Left forelimb (tissue), 1 donor: ENCODE measurements around the gene TPO.
"Not testable (repeated sequence)": the region's sequence is repeated elsewhere in the genome, so short reads cannot be mapped to it uniquely, and the experiment has no call there.

Experiments
- DNase-seq: peaks from one replicate; pipeline ENCODE4 v3.0.0-alpha.2; 2018; ENCODE audit warnings: low spot score

The TPO gene

DNA sequence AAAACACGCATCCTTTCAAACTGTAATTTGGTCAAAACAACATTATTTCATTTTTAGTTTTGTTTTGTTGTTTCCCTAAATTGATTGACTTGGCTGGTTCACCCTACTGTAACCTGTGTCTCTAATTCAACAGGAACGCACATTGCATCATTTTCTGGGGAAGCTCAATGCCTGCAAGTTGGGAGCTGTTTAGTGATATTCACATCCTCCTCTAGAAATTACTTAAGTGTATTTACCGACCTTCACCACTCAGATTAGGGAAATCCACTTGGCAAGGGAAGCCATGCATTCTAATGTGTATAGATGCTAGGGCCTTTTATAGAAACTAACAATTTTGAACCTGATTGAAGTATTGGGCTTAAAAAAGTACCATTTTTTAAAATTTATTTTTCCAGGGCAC lies 7.3 kb upstream of the TPO start:
- no peak for DNase-seq

DNA sequence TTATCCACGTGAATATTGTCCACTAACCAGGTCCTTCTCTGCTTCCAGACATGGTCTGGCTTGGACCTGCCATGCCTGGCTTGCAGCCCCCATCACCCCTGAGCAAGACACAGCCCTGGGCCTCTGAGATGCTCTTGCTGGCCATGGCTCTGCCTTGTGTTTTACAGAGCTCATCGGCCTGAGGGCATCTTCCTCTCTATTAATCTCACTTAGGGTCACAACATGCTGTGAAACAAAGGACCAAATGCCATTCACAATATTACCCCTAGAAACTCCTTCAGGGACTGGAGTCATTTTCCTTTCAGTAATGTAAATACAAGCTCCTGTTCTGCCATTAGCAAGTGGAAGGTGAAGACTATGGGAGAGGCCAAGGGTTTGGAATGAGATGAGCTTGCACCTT lies 6.8 kb upstream of the TPO start:
- DNase-seq = no peak

DNA sequence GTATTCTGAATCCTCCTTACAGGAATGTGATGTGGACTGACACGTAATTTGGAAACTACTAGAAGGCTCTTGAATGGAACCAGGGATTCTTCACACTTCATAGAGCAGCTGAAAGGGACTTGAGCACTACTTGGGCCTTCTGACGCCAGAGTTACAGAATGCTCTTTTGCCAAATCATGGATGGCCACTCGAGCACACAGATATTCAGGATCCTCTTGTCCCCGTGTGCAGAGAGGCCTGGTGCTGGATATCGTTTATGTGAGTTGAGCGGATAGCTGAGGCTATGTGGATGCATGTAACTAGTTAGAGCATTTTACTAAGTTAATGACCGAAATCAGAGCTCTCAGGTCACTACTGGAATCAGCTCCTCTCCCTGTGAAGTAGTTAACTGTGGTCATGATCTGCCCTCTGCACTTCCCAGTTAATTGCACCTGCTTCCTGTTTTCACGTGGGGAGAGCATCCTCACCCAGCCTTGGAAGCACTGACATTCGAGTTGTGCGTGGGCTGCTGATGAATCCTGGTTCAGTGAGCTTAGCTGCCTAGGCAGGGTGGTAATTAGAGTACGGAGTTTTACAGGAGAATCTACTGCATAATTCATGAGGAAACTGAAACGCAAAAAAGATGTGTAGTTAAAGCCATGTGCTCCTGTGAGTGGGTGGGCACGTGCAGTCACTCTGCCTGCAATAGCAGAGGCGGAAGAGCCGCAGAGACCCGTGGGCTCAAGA lies 5.2 kb upstream of the TPO start:
- no peak for DNase-seq

DNA sequence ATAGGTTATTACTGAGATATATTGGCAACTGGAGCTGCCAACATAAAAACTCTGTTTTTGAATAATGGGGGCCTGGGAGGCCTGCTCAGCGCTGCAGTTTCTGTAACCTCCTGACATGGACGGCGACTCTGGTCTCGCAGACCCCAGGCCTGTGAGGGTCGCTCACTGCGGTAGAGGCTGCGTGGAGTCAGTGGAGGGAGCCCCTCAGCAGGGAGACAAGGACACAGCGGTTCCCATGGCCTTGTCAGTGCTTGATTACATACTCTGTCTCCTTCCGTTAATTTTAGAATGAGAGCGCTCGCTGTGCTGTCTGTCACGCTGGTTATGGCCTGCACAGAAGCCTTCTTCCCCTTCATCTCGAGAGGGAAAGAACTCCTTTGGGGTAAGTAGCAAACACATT lies 858 bp downstream of the TPO start:
- DNase-seq = no peak

DNA sequence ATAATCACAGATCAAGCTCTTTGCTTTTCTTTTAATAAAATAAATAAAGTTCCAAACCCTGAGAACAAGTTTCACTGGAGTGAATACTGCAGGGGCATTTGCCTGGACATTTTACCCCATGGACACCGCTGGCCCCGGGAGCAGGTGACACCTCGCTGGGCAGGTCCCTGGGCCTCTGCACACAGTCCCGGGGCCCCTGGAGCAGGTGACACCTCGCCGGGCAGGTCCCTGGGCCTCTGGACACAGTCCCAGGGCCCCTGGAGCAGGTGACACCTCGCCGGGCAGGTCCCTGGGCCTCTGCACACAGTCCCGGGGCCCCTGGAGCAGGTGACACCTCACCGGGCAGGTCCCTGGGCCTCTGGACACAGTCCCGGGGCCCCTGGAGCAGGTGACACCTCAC lies 1.6 kb downstream of the TPO start:
- DNase-seq = not testable (repeated sequence)

DNA sequence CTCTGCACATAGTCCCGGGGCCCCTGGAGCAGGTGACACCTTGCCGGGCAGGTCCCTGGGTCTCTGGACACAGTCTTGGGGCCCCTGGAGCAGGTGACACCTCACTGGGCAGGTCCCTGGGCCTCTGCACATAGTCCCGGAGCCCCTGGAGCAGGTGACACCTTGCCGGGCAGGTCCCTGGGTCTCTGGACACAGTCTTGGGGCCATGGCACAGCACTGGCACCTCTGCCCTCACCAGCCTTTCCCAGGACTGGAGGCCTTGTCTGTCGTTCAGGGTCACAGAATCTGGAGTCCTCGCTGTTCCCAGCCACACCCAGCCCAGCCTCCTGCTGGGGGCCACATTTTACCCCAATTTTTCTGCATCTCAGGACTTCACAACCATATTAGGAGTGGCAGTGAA lies 2.2 kb downstream of the TPO start:
- DNase-seq = no peak

DNA sequence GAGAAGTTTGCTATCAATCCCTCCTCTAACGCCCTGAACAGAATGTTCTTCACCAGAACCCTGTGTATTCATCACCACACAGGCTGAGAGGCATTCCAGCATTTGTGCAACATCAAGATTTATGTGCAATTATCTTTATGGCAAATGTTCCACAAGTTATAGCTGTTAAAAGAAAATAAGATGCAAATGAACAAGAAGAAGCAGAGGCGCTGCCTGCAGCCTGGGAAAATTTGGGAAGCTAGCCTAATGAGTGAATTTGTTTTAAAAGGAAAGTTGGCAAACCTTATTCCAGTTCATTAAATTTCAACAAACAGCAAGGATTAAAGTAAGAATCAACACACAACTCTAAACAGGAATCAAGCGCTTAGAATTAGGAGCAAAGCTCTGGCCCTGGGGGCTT lies 5.3 kb downstream of the TPO start:
- no peak for DNase-seq

DNA sequence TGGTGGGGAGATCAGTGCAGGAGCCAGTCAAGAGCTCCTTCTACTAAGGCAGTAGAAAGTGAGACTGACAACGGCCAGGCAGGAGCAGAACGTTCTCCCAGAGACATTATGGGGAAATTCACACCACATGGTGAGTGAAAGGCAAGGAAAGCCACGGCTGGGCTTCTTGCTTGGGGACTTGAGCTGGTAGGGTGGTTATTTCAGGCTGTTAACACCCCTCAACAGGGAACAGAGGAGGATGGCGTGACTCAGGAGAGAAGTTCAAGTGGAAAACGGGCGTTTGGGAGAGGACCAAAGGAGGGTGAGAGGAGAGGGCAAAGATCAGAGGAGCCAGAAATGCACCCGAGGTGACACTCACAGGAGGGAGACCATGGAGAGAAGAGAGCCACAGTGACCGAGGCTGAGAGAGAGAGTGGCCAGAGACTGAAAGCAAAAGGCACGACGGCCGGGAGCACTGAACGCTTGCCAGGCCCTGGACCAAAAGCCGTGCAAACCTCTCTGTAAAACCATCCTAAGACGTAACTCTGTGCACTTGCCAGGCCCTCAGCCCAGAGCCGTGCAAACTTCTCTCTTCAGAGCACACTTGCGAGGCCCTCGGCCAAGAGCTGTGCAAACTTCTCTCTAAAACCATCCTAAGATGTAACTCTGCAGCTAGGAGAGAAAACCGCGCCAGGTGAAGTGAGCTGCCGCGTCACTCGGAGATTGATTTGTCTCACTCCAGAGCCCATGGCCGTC lies 7.7 kb downstream of the TPO start:
- DNase-seq = no peak

DNA sequence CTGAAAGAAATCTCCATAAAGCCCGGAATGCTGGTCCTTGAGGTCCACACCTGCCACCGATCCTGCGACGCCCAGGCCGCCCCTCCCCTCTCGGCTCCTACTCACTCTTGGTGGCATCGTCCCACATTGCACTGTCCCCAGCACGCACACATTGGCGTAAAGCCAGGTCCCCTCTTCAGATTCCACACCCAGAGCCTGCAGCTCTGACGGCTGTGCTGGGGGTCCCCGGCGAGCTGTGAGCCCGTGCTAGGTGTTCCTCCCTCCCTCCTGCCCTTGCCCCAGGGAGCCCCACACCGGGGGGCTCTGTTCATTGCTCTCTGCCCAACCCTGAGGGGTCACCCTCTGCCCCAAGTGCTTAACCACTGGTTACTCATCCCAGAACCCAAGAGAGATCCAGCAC lies 8.5 kb downstream of the TPO start:
- no peak for DNase-seq

DNA sequence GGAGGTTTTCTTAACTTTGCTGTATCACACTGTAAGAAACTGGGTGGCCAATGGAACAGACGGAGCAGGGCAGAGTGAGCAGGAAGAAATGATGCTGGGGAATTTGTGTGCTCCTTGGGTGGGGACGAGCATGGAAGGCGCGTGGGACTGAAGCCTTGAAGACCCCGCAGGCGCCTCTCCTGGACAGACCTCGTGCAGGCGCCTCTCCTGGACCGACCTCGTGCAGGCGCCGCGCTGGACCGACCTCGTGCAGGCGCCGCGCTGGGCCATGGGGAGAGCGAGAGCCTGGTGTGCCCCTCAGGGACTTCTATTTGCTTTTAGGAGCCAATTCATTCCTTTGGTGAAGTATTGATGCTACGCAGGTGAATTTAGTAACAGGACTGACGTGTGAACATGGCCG lies 8.9 kb downstream of the TPO start:
- no peak for DNase-seq

DNA sequence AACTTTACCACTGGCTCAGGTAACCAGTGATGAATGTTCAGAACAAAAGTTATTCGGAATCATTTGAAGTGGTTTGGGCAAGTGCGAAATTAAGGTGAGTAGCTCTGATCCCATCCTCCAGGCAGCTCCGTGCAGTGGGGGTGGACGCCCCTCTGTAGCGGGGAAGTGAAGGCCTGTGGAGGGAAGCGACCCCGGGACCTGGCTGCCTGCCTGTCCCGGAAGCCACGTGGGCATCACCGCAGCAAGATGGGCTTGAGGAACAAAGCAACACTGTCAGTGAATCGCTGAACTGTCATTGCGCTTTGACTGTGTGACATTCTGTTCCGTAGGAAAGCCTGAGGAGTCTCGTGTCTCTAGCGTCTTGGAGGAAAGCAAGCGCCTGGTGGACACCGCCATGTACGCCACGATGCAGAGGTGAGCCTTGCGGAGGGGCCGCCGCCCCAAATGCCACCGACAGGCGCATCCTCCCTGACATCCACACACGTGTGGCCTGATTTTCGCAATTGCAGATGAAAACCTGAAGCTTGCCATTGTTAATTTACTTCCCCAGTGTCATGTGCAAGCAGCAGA lies 9.5 kb downstream of the TPO start:
- DNase-seq = no peak

DNA sequence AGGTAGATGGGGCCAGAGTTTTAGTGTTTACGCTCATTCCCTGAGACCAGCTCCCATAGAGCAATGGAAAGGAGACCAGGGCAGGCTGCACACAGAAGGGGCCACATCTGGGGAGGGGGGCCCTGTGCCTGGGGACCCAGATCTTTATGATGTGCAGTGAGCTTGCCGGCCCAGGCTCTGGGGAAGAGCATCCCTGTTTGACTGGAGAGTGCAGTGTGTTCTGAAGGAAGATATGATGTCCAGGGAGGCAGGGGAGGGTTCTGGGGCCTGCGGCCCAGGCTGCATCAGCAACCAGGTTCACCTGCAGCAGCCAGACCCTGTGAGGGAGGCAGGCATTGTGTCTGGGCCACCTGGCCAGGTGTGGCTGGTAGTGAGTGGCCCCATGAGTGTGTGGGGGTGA lies 13.8 kb downstream of the TPO start:
- no peak for DNase-seq

DNA sequence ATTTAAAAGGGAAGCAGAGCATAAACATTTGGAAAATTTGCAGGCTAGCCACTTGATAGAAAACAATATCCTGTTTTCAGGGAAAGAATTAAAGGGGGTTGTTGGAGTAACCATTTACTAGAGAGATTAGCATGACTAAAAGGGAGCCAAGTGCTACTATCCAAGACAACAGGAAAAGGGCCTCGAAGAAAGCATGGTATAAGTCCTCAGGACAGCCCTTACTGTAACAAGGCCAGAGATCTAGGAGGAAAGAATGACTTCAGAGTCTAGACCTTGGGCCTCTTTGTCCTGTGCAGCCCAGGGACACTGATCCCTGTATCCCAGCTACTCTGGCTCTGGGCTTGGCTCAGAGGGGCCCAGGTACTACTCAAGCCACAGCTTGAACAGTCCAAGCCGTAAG lies 16.6 kb downstream of the TPO start:
- no peak for DNase-seq

DNA sequence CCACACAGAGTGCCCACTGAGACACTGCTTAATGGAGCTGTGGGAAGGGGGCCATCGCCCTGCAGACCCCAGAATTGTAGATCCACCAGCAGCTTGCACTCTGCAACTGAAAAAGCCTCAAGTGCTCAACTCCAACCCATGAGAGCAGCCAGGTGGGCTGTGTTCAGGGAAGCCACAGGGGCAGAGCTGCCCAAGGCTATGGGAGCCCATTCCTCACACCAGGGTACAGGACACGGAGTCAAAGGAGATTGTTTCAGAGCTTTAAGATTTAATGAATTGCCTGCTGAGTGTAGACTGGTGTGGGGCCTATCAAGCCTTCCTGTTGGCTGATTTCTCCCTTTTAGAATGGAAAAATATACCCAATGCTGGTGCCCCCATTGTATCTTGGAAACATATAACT lies 17.2 kb downstream of the TPO start:
- DNase-seq = no peak

DNA sequence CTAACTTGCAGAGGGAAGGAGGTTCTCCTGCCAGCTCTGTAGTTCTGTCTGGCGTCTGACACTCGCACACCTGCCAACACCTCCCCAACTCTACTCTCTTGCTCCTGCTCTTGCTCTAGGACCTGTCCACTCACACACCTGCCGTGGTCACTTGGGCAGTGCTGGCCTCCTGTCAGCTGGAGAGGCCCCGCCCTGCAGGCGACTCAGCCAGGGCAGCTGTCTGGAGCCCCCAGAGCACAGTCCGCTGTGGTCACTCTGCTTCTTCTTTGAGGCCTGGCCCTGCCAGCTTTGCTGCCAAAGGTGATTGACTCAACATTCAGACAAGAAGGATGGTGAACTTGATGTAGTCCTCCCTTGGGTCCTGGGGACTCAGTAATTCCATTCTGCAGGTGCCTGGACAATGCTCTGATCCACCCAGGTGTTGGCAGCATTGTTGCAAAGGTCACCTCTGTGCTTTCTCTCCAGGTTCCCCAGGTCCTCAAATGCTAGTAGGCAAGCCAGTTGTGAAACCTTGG lies 18.7 kb downstream of the TPO start:
- DNase-seq = no peak

DNA sequence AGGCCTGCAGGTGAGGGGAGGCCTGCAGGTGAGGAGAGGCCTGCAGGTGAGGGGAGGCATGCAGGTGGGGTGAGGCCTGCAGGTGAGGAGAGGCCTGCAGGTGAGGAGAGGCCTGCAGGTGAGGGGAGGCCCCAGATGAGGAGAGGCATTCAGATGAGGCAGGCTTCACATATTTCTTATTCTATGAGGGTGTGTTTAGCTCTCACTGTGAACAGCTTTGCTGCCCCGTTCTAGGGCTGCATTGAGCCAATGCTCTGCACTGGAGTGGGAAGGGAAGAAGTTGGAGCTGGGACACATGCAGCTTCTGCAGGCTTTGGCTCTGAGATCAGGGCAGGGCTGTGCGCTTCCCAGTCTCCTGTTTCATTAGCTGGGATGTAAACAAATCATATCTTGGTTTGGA lies 19.5 kb downstream of the TPO start:
- no peak for DNase-seq

DNA sequence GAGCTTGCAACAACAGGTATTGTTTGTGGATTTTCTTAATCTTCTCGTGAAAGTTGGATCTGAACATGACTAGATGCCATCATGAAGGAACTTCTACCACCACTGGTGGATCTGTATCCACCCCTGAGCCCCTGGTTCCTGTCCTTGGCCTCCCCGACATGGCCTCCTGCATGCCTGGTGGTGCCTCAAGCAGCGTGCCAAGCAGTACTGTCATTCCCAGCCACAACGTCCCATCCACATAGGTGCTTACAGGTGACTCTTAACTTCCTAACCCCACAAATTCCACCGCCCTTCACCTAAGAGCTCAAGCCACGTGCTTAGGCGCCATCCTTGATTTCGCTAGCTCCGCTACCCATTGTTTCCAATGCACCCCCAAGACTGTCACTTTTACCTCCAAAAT lies 23.1 kb downstream of the TPO start:
- DNase-seq = no peak

DNA sequence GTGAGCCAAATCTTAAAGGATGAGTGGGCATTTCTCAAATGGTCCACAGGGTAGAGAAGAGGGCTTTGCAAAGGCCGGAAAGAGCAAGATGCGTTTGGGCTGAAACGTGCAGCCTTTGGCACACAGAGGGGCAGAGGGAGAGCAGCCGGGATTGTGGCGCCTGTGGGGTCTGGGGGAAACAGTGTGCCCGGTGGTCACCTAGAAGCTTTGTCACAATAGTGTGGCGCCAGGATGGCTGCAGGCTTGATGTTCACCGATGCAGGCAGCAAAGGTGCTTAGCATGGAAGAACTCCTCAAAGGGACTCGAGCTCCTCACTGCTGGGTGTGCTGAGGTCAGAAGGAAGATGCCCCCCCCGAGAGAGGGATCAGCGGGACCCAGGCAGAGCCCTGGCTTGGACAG lies 23.8 kb downstream of the TPO start:
- DNase-seq = no peak

DNA sequence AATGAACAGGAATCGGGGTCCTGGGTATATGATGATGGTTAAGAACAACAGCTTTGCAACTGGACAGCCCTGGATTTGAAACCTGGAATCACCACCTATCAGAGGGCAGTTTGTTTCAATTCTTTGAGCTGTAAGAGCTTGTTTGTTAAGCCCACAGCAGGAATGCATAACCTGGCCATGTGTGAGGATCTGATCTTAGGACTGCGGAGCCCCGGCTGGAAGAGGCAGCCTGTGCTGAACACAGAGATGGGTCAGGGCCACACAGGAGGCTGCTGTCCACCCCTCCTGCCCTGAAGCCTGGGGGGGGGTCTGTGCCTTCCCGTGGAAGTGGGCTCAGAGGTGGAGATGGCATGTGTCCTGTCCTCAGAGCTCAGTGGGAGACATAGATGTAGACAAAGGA lies 24.3 kb downstream of the TPO start:
- DNase-seq = no peak

DNA sequence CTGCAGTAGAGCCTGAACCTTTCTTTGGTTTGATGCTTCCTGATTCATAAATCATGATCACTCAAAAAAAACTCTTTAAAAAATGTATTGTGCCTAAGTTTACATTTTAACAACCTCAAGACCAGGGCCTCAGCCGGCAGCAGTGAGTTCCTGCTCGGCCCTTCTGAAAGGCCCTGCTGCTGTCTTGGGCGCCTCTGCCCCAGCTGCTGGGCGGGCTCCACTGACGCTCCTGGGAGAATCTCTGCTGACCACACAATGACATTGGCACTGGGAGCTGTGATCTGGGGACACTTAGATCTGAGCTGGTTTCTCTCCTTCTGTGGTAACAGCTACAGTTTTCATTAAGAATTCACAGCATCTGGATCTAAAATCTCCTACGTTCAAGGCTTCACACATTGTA lies 25.7 kb downstream of the TPO start:
- DNase-seq = no peak

DNA sequence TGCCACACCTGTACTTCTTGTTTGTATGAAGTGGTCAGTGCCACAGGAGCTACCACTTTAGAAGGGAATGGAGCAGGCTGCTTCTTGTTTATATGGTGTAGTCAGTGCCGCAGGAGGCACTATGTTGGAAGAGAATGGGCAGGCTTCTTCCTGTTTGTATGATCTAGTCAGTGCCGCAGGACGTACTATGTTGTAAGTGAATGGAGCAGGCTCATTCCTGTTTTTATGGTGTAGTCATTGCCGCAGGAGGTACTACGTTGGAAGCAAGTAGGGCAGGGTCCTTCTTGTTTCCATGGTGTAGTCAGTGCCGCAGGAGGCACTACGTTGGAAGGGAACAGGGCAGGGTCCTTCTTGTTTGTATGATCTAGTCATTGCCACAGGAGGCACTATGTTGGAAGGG lies 27.3 kb downstream of the TPO start:
- DNase-seq = no peak

DNA sequence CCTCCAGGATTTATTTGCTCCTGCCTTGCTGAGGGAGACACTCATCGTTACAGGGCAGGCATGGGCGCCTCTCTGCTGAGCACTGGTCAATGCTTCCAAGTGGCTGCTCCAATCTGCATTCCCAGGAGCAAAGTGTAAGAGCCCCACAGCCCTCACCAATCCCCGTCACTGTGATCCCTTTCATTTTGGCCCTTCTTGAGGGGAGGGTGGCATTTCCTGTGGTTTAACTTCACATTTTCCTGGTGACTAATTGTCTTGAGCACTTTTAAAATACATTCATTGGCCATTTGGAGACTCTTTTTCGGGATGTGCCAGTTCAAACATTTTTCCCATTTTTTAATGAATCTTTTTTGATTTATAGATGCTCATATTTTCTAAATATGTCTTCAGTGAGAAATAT lies 33.0 kb downstream of the TPO start:
- DNase-seq = no peak

DNA sequence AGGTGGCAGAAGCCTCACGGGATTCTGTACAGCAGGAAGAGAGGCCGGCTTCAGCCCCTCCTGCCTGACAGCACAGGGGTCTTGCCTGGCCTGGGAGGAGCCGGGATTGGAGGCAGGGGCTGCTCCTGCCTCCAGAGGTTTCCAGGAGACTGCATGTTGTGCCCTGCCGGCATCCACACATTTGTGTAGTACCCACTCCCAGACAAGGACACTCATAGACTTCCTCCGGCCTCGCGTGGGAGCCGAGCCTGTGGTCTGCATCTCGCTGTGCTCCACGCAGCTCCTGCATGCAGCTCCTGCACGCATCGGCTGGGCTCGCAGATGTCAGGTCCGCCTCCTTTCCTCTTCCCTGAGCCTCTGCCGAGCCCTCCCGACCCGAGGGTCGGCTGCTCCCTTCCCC lies 34.7 kb downstream of the TPO start:
- DNase-seq = no peak

DNA sequence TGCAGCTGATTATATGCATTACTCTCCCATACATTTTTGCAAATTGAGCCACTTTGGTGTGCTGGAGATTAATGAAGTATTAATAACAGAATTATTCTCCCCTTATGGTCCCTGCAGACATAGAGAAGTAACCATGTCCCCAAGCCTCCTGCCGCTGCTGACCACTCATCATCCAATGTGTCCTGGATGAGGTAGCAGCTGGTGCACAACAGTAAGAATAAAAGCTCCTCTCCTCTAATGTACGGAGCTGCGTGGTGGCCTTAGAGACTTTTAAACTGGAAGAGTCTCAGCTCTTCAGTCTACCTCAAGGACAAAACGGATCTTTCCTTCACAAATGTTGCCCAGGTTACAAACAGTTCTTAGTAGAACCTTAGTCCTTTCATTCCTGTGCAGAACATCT lies 37.7 kb downstream of the TPO start:
- no peak for DNase-seq
